ENCODE measurements around the gene PPP1R2. TPM values are rescaled to one million over a fixed set of nuclear protein-coding genes. Genes with fewer than 3 reads are reported as not detected.

The PPP1R2 gene
- total and polyA plus RNA-seq, 12 donors: 13.6 to 179 (median 49.5) TPM

- 74 to 90% (median 90%) methylated on average over 8 to 9 of the region's 9 CpGs for WGBS, 4 donors
- no peak for TF ChIP-seq CTCF (IDR thresholded peaks at IDR 0.05)
- no peak for TF ChIP-seq POLR2A (IDR thresholded peaks at IDR 0.05)
- Histone ChIP-seq H3K4me1 (replicated peaks in 1 of 2) (no peaks in the 10 kb centered on the region), H3K27ac (no peak overlapping the region), H3K36me3 (replicated peaks in 1 of 2) (no peaks in the 10 kb centered on the region), H3K9me3 (replicated peaks in 1 of 3) (no peaks in the 10 kb centered on the region), H3K4me3 (no peak overlapping the region), H3K27me3 (no peaks in the 10 kb centered on the region)
- DNase-seq: no peak
- intact Hi-C loops (cut with DNase I): no loop called here
Observed at GRCh38 chr3:195570912-195571311, 27.8 kb upstream of the PPP1R2 start.

DNA sequence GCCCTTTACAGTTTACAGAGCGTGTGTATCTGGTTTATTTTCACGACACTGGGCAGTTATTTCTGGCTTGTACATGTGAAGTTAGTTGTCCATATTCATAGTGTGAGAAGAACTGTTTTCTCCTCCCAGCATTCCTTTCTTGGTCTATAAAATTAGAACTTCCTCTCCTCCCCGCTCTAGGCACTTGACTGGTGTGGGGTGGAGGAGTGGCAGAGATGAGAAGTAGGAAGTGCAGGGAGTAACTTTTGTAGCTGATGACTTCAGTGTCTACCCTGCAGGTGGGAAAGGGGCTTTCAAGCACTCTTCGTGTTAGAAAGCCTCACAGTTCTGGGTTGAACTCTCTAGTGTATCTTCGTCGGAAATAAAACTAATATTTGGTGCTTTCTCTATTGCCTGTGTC, 27.2 kb upstream of the PPP1R2 start:
- intact Hi-C loops (cut with DNase I): no loop called here
- Histone ChIP-seq H3K4me3 (no peak overlapping the region), H3K4me1 (replicated peaks in 1 of 2) (no peaks in the 10 kb centered on the region), H3K36me3 (replicated peaks in 1 of 2) (no peaks in the 10 kb centered on the region), H3K9me3 (replicated peaks in 1 of 3) (no peaks in the 10 kb centered on the region), H3K27ac (no peak overlapping the region), H3K27me3 (no peaks in the 10 kb centered on the region)
- DNase-seq: no peak
- TF ChIP-seq CTCF (IDR thresholded peaks at IDR 0.05) (no peak), POLR2A (IDR thresholded peaks at IDR 0.05) (no peak)
- WGBS, 4 donors: 72 to 90% (median 84%) methylated on average over 6 of the region's 6 CpGs

DNA sequence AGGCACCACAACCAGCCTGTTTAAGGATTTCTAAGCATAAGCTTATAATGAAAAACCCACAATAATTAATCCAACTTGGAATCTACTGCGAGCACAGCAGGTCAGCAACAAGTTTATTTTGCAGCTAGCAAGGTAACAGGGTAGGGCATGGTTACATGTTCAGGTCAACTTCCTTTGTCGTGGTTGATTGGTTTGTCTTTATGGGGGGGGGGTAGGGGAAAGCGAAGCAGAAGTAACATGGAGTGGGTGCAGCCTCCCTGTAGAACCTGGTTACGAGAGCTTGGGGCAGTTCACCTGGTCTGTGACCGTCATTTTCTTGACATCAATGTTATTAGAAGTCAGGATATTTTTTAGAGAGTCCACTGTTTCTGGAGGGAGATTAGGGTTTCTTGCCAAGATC, 25.5 kb upstream of the PPP1R2 start:
- DNase-seq: no peak
- no peak overlapping the region for H3K4me3 ChIP-seq
- intact Hi-C loops (cut with DNase I): no loop called here
- no peak for TF ChIP-seq CTCF (IDR thresholded peaks at IDR 0.05)
- no peak for TF ChIP-seq POLR2A (IDR thresholded peaks at IDR 0.05)
- WGBS, 4 donors: 81 to 86% (median 83%) methylated on average over 5 of the region's 5 CpGs
- no peaks in the 10 kb centered on the region for H3K9me3 ChIP-seq (replicated peaks in 1 of 3)
- H3K27ac ChIP-seq: no peak overlapping the region
- no peaks in the 10 kb centered on the region for H3K36me3 ChIP-seq (replicated peaks in 1 of 2)
- H3K27me3 ChIP-seq: no peaks in the 10 kb centered on the region
- H3K4me1 ChIP-seq (replicated peaks in 1 of 2): no peaks in the 10 kb centered on the region

DNA sequence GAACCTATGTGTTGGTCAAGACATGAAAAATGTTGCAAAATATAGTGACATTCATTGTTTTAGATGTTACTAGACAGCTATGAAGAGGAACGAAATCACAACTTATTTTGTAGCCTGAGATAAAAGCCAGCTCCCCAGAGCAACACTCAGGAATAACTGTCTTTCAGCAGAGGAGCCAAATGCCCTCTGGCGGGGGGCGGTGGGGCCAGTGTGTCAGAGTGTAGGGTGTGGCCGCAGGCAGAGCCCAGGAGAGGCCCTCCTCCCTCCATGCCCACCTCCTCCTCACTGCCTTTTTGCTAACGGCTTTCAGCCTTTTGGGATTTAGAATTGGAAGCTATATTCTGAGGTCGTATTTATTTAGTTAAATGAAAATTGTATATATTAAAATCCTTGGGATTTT, 23.7 kb upstream of the PPP1R2 start:
- Histone ChIP-seq H3K36me3 (replicated peaks in 1 of 2) (no peaks in the 10 kb centered on the region), H3K27me3 (no peaks in the 10 kb centered on the region), H3K4me3 (no peak overlapping the region), H3K27ac (no peak overlapping the region), H3K9me3 (replicated peaks in 1 of 3) (no peaks in the 10 kb centered on the region), H3K4me1 (replicated peaks in 1 of 2) (no peaks in the 10 kb centered on the region)
- no peak for DNase-seq
- 70 to 81% (median 76%) methylated on average over 6 of the region's 6 CpGs for WGBS, 4 donors
- TF ChIP-seq CTCF (IDR thresholded peaks at IDR 0.05) (no peak), POLR2A (IDR thresholded peaks at IDR 0.05) (no peak)
- intact Hi-C loops (cut with DNase I): no loop called here
